GM20000 (cell line): Measurements from ENCODE around the gene KLK10.

Source experiments
- DNase-seq: peaks from one replicate; pipeline ENCODE4 v3.0.0; 2012; ENCODE audit warnings: low spot score
- TF ChIP-seq, protein P1 (sequence below): IDR thresholded peaks from 2 replicates; pipeline ENCODE4 v1.5.1; 2012; ENCODE audit warnings: mild to moderate bottlenecking, control low read depth; ENCODE audit errors: extremely low read depth, missing control alignments

The KLK10 gene, protein sequence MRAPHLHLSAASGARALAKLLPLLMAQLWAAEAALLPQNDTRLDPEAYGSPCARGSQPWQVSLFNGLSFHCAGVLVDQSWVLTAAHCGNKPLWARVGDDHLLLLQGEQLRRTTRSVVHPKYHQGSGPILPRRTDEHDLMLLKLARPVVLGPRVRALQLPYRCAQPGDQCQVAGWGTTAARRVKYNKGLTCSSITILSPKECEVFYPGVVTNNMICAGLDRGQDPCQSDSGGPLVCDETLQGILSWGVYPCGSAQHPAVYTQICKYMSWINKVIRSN

DNA sequence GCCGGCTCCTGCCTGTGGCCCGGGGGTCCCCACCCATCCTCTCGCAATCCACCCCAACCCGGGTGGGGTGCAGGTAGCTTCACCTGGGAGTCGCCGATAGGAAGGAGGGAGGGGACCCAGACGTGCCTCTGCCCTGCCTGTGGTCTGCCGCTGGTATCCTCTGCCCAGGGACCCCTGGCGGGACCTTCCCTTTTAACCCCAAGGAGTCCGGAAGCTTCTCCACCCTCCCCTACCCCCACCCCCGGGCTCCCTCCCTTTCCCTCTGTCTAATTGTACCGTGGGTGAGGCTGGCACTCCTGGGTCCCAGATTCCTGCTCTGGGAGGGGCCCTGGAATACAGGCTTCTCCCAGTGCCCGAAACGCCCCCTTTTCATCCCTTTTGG lies at the start of gene KLK10:
KLK10 (minus strand) TSS at position 166 of the 382 bp plus-strand sequence. CDS start 579 bp downstream, outside the sequence.
- no peak for DNase-seq
- TF ChIP-seq, protein P1, sequence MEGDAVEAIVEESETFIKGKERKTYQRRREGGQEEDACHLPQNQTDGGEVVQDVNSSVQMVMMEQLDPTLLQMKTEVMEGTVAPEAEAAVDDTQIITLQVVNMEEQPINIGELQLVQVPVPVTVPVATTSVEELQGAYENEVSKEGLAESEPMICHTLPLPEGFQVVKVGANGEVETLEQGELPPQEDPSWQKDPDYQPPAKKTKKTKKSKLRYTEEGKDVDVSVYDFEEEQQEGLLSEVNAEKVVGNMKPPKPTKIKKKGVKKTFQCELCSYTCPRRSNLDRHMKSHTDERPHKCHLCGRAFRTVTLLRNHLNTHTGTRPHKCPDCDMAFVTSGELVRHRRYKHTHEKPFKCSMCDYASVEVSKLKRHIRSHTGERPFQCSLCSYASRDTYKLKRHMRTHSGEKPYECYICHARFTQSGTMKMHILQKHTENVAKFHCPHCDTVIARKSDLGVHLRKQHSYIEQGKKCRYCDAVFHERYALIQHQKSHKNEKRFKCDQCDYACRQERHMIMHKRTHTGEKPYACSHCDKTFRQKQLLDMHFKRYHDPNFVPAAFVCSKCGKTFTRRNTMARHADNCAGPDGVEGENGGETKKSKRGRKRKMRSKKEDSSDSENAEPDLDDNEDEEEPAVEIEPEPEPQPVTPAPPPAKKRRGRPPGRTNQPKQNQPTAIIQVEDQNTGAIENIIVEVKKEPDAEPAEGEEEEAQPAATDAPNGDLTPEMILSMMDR: no peak

DNA sequence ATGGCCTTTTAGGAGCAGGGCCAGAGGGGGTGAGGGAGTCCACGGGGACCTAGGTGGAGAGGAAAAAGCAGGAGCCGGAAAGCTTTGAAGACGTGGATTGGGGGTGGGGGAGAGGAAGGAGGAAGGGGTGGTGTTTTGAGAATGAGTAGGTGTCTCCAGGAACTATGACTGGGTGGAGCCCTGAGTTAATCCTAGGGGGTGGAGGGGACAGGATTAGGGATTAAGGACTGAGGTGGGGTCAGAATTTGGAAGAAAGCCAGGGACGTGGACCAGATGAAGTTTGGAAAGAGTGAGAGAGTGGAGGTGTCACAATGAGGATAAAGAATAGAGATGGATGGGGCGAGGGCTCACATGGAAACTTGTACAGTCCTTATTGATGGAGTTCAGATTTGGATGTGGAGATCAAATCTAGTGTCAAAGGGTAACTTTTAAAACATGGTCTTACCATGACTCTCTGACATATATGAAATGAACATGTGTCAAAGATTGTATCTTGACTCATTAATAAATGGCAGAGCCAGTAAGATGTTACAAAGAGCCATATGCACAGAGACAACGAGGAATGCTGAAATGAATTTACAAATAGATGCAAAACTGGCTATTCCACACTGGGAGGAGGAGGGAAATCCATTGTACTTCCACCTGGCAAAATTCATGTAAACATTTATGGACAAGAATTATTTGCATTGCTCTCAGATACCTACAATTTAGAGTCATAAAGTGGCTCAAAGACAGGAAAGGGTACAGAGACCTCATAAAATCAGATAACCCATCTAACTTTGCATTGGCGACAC lies 47.1 kb upstream of the KLK10 start:
- TF ChIP-seq, protein P1: no peak
- no peak for DNase-seq

DNA sequence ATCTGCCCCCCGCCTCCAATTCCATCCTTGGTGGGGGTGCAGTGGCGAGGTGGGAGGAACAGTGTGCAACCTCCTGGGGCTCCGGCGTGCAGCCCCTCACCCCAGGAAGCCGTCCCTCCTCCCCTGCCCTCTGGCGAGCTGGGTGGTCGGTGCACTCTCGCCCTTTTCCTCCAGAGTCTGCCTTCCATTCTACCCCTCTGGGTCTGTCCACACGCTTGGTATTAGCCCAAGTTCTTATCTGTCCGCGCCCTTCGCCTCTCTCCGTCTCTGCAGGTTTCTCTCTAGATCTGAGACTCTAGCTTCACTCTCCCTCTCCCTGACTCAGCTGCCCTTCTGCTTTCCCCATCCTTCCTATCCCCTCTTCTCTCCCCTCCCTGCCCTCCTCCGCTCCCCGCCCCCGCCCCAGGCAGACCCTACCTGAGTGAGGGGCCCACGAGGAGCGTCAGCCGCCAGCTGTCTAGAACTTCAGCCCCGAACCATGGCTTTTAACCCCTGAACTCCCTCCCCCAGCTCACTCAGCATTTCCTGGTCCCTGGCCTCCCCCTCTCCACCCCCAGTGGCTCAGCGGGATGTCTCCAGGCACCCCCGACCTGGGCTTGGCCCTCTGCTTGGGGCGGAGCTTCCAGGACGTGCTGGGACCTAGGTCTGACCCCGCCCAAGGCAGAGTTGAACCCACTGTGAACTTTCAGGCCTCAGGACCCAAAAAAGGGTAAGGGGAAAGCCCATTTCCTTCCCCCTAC lies 45.9 kb upstream of the KLK10 start:
- TF ChIP-seq, protein P1: no peak
- DNase-seq: no peak

DNA sequence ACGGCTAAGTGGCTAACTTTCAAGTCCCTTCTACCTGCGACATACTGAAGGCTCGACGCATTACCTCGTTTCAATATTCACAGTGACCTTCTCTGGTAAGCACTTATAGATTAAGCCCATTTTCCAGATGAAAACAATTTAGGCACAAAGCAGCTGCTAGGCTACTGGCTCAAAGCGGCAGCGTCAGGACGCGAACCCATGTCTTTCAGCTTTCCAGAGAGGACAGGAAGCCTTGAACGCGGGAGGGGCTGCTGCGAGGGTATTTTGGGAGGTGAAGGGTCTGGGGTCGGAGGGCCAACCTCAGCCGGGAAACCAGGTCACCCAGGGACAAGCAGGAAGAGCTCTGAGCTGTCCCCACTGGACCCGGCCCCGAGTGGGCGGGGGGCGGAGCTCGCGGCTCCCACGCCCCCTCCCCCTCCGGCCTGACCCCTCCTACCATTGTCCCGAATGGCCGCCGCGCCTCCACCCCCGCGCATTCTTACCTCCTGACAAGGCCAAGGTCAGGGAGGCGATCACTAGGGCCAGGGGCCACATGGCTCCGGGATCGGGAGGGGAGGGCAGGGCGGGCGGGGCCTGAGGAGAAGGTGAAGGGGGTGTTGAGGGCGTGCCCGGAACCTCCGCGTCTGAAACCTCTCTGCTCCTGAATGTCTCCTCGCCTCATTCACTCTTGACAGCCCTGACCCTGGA lies 45.2 kb upstream of the KLK10 start, which contains the start of gene KLK13:
KLK13 (minus strand) TSS at position 559 of the 687 bp plus-strand sequence; CDS start at position 534, 25 bp downstream.
- DNase-seq: no peak
- TF ChIP-seq, protein P1: no peak

DNA sequence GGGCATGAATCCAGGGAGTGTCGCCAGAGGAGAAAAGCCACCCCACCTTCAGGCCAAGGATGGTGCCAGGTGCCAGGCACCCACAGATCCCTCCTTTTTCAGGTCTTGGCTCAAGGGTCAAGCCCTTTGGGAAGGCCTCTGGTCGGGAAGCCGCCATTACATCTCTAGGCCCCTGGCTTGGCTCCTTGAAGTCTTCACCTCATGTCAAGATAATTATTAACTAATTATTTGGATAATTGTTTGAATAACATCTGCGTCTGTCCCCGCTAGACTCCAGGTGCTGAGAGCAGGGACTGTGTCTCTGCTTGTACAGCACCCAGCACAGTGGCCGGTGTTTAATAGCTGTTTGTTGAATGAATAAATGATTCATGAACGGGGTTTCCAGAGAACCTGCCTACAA lies 44.2 kb upstream of the KLK10 start:
- DNase-seq: no peak

DNA sequence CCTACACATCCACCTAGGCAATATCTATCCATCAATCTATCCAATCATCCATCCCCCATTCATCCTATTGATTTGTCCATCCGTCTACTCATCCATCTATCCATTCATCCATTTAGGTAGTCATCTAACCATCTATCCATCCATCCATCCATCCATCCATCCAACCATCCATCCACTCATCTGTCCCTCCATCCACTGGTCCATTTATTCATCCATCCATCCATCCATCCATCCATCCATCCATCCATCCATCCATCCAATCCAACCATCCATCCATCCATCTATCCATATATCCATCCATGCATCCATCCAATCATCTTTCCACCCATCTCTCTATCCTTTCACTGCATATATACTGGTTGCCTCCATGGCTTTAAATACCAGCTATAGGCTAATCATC lies 41.5 kb upstream of the KLK10 start:
- TF ChIP-seq, protein P1: no peak
- no peak for DNase-seq

More for the DNA sequence above, 44.2 kb upstream of the KLK10 start:
- TF ChIP-seq, protein P1: no peak
